Liver (tissue), 9 donors: ENCODE results near the gene TMEM128. TPM values are rescaled to one million over a fixed set of nuclear protein-coding genes. Genes with fewer than 3 reads are reported as not detected.

ENCODE experiments used
- DNase-seq: peaks from one replicate; pipeline ENCODE4 v3.0.0-alpha.2; 2017; ENCODE audit warnings: low spot score
- H3K27ac ChIP-seq, 2 donors: one replicate each; pipeline ENCODE4 v1.7.0; 2013; ENCODE audit warnings: inconsistent platforms in 2 of 2, low read length in 2 of 2, control low read depth in 1 of 2, low read depth in 1 of 2, mild to moderate bottlenecking in 1 of 2
- H3K27me3 ChIP-seq, 4 donors: one replicate each; pipeline versions ENCODE4 v1.6.1 to v1.7.0; 2013; ENCODE audit warnings: low read length in 3 of 4, inconsistent platforms in 1 of 4, mild to moderate bottlenecking in 1 of 4, moderate library complexity in 1 of 4; ENCODE audit not compliant: control insufficient read depth in 4 of 4, insufficient read depth in 4 of 4
- H3K36me3 ChIP-seq, 4 donors: one replicate each; pipeline versions ENCODE4 v1.6.1 to v1.7.0; 2013; ENCODE audit warnings: low read length in 3 of 4, mild to moderate bottlenecking in 3 of 4, low read depth in 1 of 4, moderate library complexity in 1 of 4; ENCODE audit not compliant: control insufficient read depth in 4 of 4, insufficient read depth in 3 of 4
- H3K4me1 ChIP-seq, 4 donors: one replicate each; pipeline versions ENCODE4 v1.6.1 to v1.7.0; 2013; ENCODE audit warnings: low read length in 3 of 4, mild to moderate bottlenecking in 3 of 4, moderate library complexity in 1 of 4; ENCODE audit not compliant: control insufficient read depth in 4 of 4, insufficient read depth in 4 of 4
- H3K4me3 ChIP-seq, 3 donors: one replicate each; pipeline versions ENCODE4 v1.6.1 to v1.7.0; 2013; ENCODE audit warnings: low read length in 3 of 3, control low read depth in 1 of 3, low read depth in 1 of 3, mild to moderate bottlenecking in 1 of 3
- H3K9ac ChIP-seq, 2 donors: one replicate each; pipeline ENCODE4 v1.7.0; 2013; ENCODE audit warnings: low read length in 2 of 2, mild to moderate bottlenecking in 2 of 2, moderate library complexity in 2 of 2, control low read depth in 1 of 2, low read depth in 1 of 2
- H3K9me3 ChIP-seq, 4 donors: one replicate each; pipeline versions ENCODE4 v1.6.1 to v1.7.0; 2013; ENCODE audit warnings: low read length in 3 of 4; ENCODE audit not compliant: control insufficient read depth in 4 of 4
- EGR1 ChIP-seq, 2 donors: IDR thresholded peaks; 2 replicates each; pipeline ENCODE4 v1.6.1; 2016 to 2018; ENCODE audit warnings: antibody characterized with exemption in 2 of 2, low read depth in 2 of 2
- FOXA1 ChIP-seq: IDR thresholded peaks from 2 replicates; pipeline ENCODE4 v1.6.1; 2016; ENCODE audit warnings: antibody characterized with exemption
- FOXA2 ChIP-seq: IDR thresholded peaks from 2 replicates; pipeline ENCODE4 v1.6.1; 2016; ENCODE audit warnings: antibody characterized with exemption
- HNF4G ChIP-seq: IDR thresholded peaks from 2 replicates; pipeline ENCODE4 v1.6.1; 2016; ENCODE audit warnings: antibody characterized with exemption
- JUND ChIP-seq, 2 donors: IDR thresholded peaks; 2 replicates each; pipeline ENCODE4 v1.6.1; 2016; ENCODE audit warnings: antibody characterized with exemption in 2 of 2
- RAD21 ChIP-seq, 2 donors: IDR thresholded peaks; 2 replicates each; pipeline ENCODE4 v1.6.1; 2016; ENCODE audit warnings: antibody characterized with exemption in 2 of 2, mild to moderate bottlenecking in 2 of 2
- RXRA ChIP-seq, 2 donors: IDR thresholded peaks; 2 replicates each; pipeline ENCODE4 v1.6.1; 2017 to 2018; ENCODE audit warnings: antibody characterized with exemption in 2 of 2, mild to moderate bottlenecking in 1 of 2
- SP1 ChIP-seq: IDR thresholded peaks from 2 replicates; pipeline ENCODE4 v1.6.1; 2018; ENCODE audit warnings: antibody characterized with exemption, mild to moderate bottlenecking
- TAF1 ChIP-seq: conservative IDR thresholded peaks from 2 replicates; pipeline ENCODE4 v1.6.1; 2016; ENCODE audit warnings: antibody characterized with exemption, mild to moderate bottlenecking
- WGBS: extraction: QIAGEN DNeasy Blood & Tissue Kit; methylation state at CpG from one replicate; pipeline ENCODE4 v1.1.7; 2013; 5-methylcytosine and 5-hydroxymethylcytosine counted together
- polyA plus RNA-seq, 2 donors: library from polyadenylated mRNA; stranded (reverse) in 1 of 2; unstranded in 1 of 2; fragments of 200-250 nt in 1 of 2; fragments of >200 nt in 1 of 2; fragmentation: Nextera tagmentation in 1 of 2; extraction: Ambion mirVana in 1 of 2; gene quantifications; one replicate each; pipeline versions ENCODE4 v1.2.1 to v1.2.3, GENCODE V29; 2013 to 2015
- total RNA-seq, 2 donors: library from RNA; depleted of rRNA; stranded (reverse); fragments of >200 nt; gene quantifications; one replicate each; pipeline ENCODE4 v1.2.3, GENCODE V29; 2014
- TF ChIP-seq, protein P1 (sequence below): IDR thresholded peaks from 2 replicates; pipeline ENCODE4 v1.6.1; 2016; ENCODE audit warnings: antibody characterized with exemption
- TF ChIP-seq, protein P2 (sequence below): IDR thresholded peaks from 2 replicates; pipeline ENCODE4 v1.6.1; 2016; ENCODE audit warnings: antibody characterized with exemption, mild to moderate bottlenecking
- TF ChIP-seq, protein P3 (sequence below): fragments of 150-350 bp; IDR thresholded peaks from 2 replicates; pipeline ENCODE4 v1.5.1; 2017; ENCODE audit warnings: improper control_type of control experiment, low read depth, low read length; ENCODE audit not compliant: missing input control
- TF ChIP-seq, protein P4 (sequence below): IDR thresholded peaks from 2 replicates; pipeline ENCODE4 v1.6.1; 2016; ENCODE audit warnings: antibody characterized with exemption
- donor health status: healthy.
- donor health status: healthy.
- donor health status: healthy.
- donor health status: healthy.
- donor health status: healthy.

The TMEM128 gene
- total and polyA plus RNA-seq, 4 donors = 7.6 to 11.3 (median 9.2) TPM

DNA sequence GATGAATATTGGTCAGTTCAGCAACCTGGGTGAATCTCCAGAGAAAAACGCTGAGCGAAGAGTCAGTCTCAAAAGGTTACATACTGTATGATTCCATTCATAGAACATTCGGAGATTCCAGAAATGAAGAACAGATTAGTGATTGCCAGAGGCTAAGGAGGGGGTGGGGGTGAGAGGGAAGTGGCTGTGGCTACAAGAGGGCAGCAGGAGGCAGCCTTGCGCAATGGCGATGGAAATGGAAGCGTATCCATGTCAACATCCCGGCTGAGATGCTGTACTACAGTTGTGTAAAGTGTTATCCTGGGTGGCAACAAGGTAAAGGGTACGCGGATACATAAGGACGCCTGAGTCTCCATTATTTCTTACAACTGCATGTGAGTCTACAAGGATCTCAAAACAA, 23.9 kb upstream of the TMEM128 start:
- Histone ChIP-seq H3K9me3 (no peaks in the 10 kb centered on the region), H3K4me3 (no peak overlapping the region), H3K4me1 (no peaks in the 10 kb centered on the region), H3K27me3 (no peaks in the 10 kb centered on the region), H3K36me3 (peaks cover 3 to 43% (median 18%) of the 10 kb centered on the region in 4 donors), H3K27ac (no peak overlapping the region), H3K9ac (no peak overlapping the region)
- 79% methylated on average over 10 of the region's 10 CpGs for WGBS
- DNase-seq = no peak
- no peak for TF ChIP-seq SP1
- no peak for TF ChIP-seq EGR1 (IDR thresholded peaks at IDR 0.05; ENCODE audit: low read depth in 2 of 2)

DNA sequence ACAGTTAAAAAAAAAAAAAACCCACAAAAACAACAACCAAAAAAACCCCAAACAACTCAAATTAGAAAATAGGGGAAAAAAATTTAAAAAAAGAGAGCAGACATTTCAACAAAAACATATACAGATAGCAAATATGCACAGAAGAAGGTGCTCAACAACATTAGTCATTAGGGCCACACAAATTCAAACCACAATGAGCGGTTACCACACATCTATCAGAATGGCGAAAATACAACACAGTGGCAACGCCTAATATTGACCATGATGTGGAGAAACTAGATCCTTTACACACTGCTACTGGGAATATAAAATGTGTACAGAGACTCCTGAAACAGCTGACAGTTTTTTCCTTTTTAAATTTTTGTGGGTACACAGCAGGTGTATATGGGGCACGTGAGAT, 22.5 kb upstream of the TMEM128 start:
- no peaks in the 10 kb centered on the region for H3K27me3 ChIP-seq
- H3K9me3 ChIP-seq = no peaks in the 10 kb centered on the region
- no peak overlapping the region for H3K4me3 ChIP-seq
- no peak overlapping the region for H3K9ac ChIP-seq
- H3K4me1 ChIP-seq = no peaks in the 10 kb centered on the region
- peaks cover 3 to 45% (median 18%) of the 10 kb centered on the region in 4 donors for H3K36me3 ChIP-seq
- no peak overlapping the region for H3K27ac ChIP-seq
- no peak for DNase-seq
- TF ChIP-seq FOXA2 (no peak), RXRA (IDR thresholded peaks at IDR 0.05) (no peak), TAF1 (no peak), RAD21 (IDR thresholded peaks at IDR 0.05) (no peak), SP1 (no peak), JUND (IDR thresholded peaks at IDR 0.05) (no peak), FOXA1 (no peak), HNF4G (no peak)
- TF ChIP-seq, protein P1, sequence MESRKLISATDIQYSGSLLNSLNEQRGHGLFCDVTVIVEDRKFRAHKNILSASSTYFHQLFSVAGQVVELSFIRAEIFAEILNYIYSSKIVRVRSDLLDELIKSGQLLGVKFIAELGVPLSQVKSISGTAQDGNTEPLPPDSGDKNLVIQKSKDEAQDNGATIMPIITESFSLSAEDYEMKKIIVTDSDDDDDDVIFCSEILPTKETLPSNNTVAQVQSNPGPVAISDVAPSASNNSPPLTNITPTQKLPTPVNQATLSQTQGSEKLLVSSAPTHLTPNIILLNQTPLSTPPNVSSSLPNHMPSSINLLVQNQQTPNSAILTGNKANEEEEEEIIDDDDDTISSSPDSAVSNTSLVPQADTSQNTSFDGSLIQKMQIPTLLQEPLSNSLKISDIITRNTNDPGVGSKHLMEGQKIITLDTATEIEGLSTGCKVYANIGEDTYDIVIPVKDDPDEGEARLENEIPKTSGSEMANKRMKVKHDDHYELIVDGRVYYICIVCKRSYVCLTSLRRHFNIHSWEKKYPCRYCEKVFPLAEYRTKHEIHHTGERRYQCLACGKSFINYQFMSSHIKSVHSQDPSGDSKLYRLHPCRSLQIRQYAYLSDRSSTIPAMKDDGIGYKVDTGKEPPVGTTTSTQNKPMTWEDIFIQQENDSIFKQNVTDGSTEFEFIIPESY = no peak
- TF ChIP-seq, protein P2, sequence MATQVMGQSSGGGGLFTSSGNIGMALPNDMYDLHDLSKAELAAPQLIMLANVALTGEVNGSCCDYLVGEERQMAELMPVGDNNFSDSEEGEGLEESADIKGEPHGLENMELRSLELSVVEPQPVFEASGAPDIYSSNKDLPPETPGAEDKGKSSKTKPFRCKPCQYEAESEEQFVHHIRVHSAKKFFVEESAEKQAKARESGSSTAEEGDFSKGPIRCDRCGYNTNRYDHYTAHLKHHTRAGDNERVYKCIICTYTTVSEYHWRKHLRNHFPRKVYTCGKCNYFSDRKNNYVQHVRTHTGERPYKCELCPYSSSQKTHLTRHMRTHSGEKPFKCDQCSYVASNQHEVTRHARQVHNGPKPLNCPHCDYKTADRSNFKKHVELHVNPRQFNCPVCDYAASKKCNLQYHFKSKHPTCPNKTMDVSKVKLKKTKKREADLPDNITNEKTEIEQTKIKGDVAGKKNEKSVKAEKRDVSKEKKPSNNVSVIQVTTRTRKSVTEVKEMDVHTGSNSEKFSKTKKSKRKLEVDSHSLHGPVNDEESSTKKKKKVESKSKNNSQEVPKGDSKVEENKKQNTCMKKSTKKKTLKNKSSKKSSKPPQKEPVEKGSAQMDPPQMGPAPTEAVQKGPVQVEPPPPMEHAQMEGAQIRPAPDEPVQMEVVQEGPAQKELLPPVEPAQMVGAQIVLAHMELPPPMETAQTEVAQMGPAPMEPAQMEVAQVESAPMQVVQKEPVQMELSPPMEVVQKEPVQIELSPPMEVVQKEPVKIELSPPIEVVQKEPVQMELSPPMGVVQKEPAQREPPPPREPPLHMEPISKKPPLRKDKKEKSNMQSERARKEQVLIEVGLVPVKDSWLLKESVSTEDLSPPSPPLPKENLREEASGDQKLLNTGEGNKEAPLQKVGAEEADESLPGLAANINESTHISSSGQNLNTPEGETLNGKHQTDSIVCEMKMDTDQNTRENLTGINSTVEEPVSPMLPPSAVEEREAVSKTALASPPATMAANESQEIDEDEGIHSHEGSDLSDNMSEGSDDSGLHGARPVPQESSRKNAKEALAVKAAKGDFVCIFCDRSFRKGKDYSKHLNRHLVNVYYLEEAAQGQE = no peak
- TF ChIP-seq, protein P3, sequence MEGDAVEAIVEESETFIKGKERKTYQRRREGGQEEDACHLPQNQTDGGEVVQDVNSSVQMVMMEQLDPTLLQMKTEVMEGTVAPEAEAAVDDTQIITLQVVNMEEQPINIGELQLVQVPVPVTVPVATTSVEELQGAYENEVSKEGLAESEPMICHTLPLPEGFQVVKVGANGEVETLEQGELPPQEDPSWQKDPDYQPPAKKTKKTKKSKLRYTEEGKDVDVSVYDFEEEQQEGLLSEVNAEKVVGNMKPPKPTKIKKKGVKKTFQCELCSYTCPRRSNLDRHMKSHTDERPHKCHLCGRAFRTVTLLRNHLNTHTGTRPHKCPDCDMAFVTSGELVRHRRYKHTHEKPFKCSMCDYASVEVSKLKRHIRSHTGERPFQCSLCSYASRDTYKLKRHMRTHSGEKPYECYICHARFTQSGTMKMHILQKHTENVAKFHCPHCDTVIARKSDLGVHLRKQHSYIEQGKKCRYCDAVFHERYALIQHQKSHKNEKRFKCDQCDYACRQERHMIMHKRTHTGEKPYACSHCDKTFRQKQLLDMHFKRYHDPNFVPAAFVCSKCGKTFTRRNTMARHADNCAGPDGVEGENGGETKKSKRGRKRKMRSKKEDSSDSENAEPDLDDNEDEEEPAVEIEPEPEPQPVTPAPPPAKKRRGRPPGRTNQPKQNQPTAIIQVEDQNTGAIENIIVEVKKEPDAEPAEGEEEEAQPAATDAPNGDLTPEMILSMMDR = no peak
- TF ChIP-seq, protein P4, sequence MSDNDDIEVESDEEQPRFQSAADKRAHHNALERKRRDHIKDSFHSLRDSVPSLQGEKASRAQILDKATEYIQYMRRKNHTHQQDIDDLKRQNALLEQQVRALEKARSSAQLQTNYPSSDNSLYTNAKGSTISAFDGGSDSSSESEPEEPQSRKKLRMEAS = no peak
- 89% methylated on average over 4 of the region's 4 CpGs for WGBS
